GM19438 (cell line): ENCODE measurements around the gene ATRX.
"Not testable (repeated sequence)": the region's sequence is repeated elsewhere in the genome, so short reads cannot be mapped to it uniquely, and the experiment has no call there.

ENCODE experiments used
- ATAC-seq: cut with Tn5 transposase; IDR thresholded peaks from one replicate; pipeline ENCODE4 v1.9.1; 2021; ENCODE audit warnings: low read depth; ENCODE audit not compliant: unreplicated experiment

The ATRX gene

GRCh38 chrX:77638397-77638796, 147.6 kb downstream of the ATRX start:
- no peak for ATAC-seq

- no peak for ATAC-seq
Observed at GRCh38 chrX:77635373-77635772, 150.6 kb downstream of the ATRX start.

GRCh38 chrX:77628294-77629025, 157.6 kb downstream of the ATRX start:
- ATAC-seq: no peak

GRCh38 chrX:77622672-77623071, 163.3 kb downstream of the ATRX start:
- ATAC-seq: no peak

GRCh38 chrX:77622233-77622632, 163.8 kb downstream of the ATRX start:
- ATAC-seq: no peak

- not testable (repeated sequence) for ATAC-seq
Observed at GRCh38 chrX:77621453-77621852, 164.6 kb downstream of the ATRX start.

GRCh38 chrX:77617206-77617605, 168.8 kb downstream of the ATRX start:
- ATAC-seq: no peak

- ATAC-seq: no peak
Observed at GRCh38 chrX:77603635-77604336, 182.2 kb downstream of the ATRX start.

GRCh38 chrX:77597511-77597910, 188.5 kb downstream of the ATRX start:
- ATAC-seq: no peak

GRCh38 chrX:77597090-77597489, 188.9 kb downstream of the ATRX start:
- ATAC-seq: no peak

GRCh38 chrX:77595848-77596247, 190.2 kb downstream of the ATRX start:
- no peak for ATAC-seq

- ATAC-seq: no peak
Observed at GRCh38 chrX:77572322-77572721, 213.7 kb downstream of the ATRX start.

GRCh38 chrX:77565278-77565677, 220.7 kb downstream of the ATRX start:
- ATAC-seq: no peak

- no peak for ATAC-seq
Observed at GRCh38 chrX:77564823-77565222, 221.2 kb downstream of the ATRX start.

- no peak for ATAC-seq
Observed at GRCh38 chrX:77561372-77561771, 224.6 kb downstream of the ATRX start.

- ATAC-seq: no peak
Observed at GRCh38 chrX:77556276-77556675, 229.7 kb downstream of the ATRX start.

- ATAC-seq: no peak
Observed at GRCh38 chrX:77548751-77549150, 237.3 kb downstream of the ATRX start.

GRCh38 chrX:77539778-77540177, 246.2 kb downstream of the ATRX start:
- not testable (repeated sequence) for ATAC-seq

GRCh38 chrX:77531261-77531660, 254.8 kb downstream of the ATRX start:
- ATAC-seq: not testable (repeated sequence)

- ATAC-seq: no peak
Observed at GRCh38 chrX:77528034-77528433, 258.0 kb downstream of the ATRX start.

GRCh38 chrX:77527233-77528001, 258.6 kb downstream of the ATRX start:
- no peak for ATAC-seq
